HG03280 (cell line): ENCODE results near the gene RGPD6.
A peak's percentile ranks its signal among the peaks of the same experiment; 100 is the strongest.
"Not testable (repeated sequence)": the region's sequence is repeated elsewhere in the genome, so short reads cannot be mapped to it uniquely, and the experiment has no call there.

ENCODE experiments used
- ATAC-seq: cut with Tn5 transposase; IDR thresholded peaks from one replicate; pipeline ENCODE4 v1.9.1; 2021; ENCODE audit warnings: mild to moderate bottlenecking, moderate library complexity; ENCODE audit not compliant: unreplicated experiment

RGPD6 gene

DNA sequence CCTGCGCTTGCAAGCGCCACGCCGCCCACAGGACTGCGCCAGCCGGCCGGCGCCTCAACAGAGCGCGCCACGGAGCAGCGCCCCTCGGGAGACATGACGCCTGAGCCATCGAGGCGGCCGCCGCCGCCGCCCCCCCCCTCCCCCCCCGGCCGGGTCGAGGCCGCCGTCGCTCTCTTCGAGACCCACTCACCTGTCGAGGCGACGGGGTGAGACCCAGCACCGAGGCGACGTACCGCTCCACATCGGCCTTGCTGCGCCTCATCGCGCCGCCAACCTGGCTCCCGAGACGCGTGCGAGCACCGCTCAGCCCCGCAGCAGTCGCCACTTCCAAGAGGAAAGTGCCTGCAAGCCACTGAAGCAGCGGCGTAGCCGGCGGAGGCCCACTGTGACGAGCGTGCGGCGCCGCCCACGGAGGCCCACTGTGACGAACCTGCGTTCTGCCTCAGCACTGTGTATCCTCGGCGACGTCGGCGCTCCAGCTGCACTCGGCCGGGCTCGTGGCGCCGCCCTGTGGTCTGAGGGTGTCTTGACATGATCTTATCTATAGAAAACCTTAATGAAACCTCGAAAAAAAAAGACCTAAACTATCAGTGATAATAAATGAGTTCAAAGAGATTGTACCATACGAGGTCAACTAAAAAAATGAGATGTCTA, at the start of gene RGPD6:
TSS of gene RGPD6 (minus strand) at position 460 of the 654 bp plus-strand sequence. CDS start at position 262, 198 bp downstream.
- ATAC-seq: peak; percentile 98

DNA sequence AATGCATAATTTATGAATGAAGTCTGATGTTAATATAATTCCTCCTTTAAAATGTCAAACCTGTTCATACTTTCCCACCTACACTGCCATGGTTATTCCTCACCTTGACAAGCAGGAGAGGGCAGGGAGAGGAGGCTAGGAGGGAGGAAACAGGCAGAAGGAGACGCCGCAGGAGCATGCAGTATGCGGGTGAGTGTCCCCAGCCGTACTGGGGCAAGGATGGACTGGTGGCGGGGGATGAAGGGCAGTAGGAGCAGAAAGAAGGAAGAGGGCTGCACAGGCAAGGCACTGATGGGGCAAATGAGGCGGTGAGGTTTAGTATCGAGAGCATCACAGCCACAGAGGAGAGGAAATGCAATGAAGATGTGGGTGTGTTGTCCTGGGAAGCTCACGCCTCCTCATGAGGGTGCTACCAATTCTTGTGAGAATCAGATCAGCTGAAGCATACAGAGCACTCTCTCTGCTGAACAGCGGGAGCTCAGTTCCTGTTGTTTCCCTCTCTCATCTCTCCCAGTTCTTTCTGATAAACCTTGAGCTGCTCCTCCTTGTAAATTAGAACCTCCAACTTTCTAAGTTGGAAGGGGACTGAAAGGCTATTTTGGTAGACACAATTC, 42.4 kb upstream of the RGPD6 start:
- ATAC-seq: not testable (repeated sequence)

DNA sequence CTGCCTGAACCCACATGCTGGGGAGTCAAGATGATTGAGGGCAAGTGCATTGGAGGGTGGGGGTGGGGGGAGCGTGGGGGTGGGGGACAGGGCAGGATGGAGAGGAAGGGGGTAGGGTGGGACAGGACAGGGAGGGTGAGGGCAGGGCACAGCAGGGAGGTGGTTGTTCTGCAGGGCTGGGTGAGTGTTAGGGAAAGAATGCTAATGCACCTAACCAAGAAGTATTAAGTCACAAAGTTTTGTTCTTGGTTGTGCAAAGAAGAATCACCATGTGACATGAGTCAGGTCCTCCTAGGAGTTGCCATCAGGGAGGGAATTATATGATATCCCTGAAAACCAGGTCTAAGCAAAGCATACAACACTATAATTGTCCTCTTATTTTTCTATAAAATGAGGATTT, 36.9 kb upstream of the RGPD6 start:
- not testable (repeated sequence) for ATAC-seq

DNA sequence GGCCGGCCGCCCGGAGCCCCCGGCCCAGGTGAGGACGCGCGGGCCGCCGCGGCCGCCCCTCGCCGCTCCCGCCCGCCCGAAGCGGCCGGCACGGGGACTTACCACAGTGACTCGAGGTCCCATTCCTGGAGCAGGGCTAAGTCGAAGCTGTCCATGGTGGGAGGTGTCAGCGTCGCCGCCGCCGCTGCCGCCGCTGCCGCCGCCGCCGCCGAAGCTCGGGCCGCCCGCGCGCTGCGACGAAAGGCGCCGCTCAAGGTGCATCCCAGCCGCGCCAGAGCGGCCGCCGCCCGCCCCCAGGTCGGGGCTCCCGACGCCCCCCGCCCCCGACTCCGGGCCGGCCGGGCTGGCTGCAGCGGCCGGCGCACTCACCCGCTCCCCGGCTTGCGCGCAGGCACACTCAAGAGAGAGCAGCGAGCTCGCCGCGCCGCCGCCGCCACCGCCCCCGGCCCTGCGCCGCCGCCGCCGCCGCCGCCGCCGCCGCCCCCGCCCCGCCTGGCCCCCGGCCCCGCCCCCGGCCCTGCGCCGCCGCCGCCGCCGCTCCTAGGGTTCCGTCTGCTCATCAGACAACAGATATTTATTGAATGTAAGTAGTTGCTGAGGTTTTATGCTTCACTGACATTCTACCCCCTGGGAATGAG, 33.7 kb upstream of the RGPD6 start:
- ATAC-seq: not testable (repeated sequence)

DNA sequence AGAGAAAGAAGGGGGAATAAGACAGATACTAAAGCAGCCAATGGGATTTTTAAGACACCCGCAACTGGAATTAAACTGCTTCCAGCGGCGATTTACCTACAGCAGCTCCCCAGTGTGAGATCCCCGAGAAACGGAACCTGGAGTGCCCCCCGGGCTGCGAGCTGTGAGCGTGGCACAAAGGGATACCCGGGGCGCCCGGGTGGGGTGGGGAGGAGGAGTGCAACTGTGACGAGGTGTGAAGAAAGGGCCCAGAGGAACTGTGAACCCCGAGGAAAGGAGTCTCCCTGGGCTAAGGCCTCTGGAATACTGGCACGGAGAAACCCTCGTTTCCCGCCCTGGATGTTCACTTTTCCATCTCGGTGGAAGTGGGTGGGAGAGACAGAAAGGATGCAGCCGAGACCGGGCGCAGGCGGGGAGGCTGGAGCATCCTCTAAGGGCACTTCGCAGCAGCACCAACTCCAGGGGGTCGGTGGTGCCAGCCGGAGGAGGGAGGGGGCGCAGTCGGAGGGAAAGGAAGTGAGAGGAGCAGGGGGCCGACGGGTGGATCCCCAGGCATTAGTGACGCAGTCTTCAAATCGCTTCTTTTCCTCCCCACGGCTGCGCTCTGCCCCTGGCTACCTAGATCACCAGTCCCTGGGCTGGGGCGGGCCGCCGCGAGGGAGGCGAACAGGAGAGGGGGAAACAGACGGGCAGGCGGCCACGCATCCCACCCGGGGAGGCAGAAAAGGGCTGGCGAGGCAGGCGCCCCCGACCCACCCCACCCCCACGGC, 33.0 kb upstream of the RGPD6 start:
- not testable (repeated sequence) for ATAC-seq

DNA sequence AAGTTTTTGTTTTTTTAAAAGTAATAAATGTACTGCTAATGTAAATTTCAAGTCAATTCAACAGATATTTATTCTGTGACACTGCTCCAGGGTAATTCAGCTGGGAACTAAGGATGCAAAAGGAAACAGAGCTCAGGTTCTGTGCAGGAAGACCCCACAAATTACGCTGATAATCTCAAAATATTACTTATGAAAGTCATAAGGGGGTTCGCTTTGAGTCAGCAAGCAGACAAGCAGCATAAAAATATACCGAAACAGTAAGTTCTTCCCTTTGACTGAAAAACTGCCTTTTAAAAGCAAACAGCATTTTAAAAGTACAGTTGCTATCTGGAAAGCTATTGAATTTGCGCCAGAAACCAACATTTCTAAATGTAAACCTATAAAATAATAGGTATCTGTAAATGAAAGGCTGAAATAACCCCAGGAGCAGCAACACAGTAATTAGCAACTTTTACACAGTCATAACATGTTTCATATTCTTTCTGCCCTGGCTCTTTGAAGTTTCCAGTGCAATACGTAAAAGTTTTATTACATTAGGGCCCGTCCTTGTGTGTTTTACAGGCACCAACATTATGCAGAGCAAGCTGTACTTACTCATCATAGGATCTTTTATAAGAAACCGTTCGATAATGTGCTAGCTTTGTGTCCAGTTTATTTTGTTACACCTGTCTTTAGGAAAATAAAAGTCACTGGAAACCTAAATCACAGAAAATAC, 31.9 kb upstream of the RGPD6 start:
- ATAC-seq: not testable (repeated sequence)

DNA sequence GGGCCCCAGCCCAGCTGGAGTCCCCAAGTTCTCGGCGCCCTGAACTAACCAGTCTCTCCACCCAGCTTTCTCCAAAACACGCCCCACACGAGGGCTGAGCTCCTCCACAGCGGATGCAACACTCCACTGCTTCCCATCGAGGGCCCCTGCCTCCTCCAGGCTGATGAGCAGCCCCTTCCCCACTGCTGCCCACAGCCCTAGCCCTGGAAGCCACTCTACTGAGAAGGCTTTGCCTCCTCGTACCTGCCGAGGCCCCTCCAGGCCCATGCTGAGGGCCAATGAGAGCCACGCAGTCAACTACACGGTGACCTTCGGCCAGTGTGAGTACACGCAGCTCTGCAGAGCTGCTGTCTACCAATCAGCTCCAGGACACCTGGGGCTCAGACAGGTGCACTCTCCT, 28.0 kb upstream of the RGPD6 start:
- not testable (repeated sequence) for ATAC-seq

DNA sequence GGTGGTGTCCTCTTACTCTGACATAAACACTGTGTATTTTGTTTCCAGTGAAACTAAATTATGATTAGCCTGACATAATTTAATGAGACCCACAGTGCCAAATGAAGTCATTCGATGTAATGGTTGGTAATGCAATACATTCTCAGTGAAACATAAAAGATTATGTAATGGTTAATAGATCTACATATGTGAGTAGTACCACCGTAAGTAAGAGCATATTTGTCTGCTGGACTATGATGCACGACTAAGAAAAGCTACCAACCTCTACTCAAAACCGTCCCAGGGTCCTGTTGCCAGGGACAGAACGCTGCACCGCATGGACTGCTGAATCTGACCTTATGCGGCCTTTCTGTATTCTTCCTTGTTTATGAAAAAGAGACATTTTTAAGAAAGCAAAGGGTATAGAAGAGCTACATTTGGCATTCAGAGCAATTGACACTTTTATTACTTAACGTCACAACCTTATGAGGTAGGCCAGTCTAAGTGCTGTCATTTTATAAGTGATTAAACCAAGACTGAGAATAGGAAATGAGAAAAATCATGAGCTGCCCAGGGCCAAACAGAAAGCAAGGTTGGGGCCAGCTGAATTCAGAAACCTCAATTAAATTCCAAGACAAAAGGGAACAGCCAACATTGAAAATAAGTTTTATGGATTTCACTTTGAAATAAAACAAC, 27.0 kb upstream of the RGPD6 start:
- not testable (repeated sequence) for ATAC-seq

DNA sequence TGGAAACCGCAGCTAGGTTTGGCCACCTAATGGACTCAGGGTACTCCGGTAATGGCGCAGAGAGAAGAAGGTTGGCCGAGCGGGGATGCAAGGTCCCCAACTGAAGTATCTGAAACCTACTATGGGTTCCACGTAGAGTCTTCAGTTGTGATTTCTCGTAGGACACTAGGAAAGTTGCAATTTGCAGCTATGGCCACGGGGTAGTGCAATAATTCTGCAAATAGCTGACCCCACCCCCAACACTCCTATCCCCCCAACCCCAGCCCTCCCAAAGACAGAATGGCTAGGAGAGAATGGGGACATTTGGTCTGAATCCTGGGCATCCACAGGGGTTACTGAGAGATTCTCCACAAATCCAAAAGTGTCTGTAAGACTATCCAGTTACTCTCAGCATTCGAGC, 25.1 kb upstream of the RGPD6 start:
- ATAC-seq: not testable (repeated sequence)

DNA sequence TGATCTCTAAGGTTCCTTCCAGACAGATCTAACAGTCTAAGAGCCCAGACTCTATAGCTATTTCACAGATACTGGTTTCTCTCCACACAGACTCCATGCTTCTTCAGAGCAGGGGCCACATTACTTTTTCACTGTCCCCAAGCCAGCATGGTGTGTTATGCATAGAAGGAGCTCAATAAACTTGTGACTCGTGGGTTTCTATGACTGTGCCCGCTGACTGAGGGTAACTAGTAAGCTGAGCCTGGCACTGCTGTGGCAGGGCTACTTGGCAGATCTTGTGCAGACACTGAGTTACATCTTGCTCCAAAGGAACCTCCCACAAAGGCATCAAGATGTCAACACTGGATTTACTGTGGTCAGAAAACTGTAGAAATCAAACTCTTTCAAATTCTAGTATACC, 15.0 kb upstream of the RGPD6 start:
- not testable (repeated sequence) for ATAC-seq

DNA sequence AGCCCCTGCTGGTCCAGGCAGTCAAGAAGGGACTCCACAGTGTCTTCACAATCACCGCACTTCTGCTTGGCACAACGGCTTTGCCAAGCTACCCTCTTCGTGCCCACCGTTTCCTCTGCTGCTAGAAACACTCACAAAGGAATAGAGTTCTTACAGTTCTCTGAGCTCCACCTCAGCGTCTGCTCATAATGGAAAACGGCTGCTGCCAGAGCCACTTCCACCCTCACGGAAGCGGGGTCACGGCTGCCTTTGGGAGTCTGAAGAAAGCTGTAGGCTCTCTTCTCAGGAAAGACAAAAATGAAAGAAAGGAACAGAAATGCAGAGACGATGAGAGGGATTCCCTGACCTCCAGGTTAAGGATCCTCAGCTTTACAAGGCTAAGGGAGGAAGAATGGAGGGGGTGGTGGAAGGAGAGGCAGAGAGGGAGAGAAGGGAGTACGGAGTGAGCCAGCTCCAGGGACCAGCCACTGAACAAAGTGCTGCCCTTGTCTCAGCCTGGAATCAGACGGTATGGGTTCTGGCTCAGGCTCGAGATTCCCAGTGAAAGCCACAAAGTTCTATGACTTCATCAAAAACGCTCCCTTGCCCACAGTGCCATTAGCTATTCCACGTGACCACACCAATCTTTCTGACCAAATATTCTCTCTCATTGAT, 12.8 kb upstream of the RGPD6 start:
- ATAC-seq: not testable (repeated sequence)

DNA sequence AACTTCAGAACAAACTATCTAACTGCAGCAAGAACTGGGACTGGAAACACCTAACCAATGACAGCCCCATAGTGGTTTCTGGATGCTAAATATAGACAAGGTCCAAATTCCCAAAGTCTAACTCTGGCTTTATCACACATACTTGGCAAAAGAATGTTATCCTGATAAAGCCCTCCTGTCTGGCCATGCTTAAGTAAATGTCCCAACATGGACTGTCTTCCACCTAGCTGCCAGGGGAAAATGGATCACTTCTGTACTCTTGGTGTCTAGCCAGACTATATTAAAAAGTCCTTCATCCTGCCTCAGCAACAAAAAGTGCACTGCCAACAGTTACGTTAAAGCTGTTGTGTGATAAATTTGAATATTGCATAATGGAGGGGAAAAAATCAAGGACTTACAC, 11.5 kb upstream of the RGPD6 start:
- not testable (repeated sequence) for ATAC-seq

DNA sequence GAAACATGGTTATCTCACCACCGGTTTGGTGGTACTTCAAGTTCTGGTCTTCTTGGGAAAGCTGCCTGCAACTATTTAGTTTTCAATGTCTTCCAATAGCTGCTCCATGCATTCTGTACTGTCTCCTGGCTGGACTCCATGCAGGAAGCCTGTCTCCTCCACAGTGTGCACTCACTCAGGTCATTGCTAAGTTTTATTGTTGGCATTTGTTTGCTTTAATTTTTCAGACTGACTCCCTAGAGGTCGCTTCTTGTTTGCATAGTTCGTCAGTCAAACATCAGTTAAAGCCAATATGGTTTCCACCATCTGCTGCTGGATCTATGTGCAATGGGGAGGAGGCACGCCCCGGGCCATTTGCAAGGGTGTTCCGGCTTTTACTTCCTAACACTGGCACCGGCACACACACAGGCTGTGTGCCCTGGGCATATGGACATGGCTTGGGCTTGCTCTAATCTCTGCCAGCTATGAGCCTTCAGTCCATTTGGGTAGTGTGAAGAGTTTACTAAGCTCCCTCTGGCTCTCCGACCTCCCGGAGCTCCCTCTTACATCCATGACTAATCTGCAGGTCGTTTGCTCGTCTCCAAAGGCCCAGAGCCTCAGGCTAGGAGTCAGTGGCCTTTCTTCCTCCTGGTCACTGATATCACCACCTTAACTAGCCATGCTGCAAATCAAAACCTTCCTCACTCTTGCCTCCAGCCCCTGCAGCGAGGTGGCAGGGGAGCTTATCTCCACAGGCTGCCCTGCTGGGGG, 2.4 kb upstream of the RGPD6 start:
- ATAC-seq: not testable (repeated sequence)

DNA sequence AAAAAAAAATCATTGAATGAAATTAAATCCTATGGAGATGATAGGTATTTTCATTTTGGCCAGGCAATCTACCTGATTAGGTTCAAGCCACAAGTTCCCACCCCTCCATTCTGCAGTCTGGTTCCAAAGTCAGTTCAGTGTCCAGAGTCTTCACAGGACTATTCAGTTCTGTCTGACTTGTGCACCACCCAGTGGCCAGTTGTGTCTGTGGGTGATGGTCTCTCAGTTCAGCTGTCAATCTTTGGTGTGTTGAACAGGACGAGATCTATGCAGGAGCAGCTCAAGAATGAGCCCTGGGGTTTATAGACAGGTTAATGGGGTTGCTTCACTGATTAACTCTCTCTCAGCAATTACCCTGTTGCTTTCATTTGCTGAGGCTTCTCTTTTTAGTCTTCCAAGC, 1.4 kb upstream of the RGPD6 start:
- ATAC-seq: peak; percentile 51

DNA sequence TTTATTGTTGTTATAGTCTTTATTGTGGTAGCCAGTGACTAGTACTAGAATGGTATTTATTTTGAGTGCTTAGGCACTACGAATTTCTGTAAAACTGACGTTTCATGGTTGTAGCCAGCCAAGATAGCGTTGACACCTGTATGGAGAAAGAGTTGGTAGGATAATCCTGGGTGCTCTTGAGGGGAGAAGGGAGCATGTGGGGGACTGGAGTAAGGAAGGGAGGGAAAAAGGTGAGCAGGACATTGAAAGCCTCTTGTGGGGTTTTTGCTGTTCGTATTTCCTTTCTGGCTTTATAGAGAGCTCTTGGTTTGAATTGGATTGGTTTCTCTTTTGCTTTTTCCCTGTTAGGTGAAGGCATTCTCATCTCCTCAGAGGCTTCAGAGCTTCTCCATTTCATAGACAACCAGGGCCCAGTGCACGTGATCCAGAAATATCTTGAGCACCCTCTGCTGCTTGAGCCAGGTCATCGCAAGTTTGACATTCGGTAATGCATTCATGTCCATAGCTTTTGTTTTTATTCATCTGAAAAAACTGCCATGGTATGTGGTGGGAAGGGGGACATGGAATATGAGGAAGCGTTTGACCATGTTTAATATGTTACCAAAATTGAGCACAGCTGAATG, 77.2 kb downstream of the RGPD6 start:
- ATAC-seq: peak; percentile 87

DNA sequence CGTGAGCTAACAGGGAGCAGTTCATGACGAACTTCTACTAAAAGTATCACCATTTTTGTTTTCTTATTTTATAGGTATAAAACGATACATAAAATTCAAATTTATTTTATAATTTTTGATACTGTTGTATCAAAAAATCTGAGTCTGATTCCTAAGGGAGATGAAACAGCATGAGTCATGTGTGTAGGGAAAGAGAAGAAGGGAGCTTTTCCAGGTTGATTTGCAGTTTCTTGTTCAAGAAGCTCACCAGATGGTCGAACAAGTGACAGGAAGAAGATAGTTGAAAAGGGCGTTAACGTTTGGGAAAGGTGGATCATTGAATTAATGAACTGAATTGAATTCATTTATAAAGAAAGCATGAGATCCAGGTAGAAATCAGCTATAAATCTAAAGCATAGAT, 81.0 kb downstream of the RGPD6 start:
- not testable (repeated sequence) for ATAC-seq

DNA sequence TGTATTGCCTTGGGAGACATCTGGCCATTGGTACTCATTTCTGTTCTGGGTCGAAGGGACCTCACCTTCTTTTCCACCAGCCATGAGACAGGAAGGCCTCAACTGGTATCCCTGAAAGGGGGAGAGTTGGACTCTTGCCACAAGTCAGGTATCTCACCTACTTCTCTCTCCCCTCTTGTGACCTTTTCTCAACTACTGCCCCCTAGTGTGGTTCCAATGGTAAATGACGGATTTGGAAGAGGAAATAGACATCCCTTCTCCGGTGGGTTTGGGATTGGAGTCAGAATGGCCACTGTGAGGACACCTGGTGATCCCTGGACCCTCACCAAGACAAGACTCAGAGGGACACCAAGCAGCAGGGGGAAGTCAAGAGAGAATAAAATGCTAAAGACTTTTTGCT, 82.5 kb downstream of the RGPD6 start:
- not testable (repeated sequence) for ATAC-seq

DNA sequence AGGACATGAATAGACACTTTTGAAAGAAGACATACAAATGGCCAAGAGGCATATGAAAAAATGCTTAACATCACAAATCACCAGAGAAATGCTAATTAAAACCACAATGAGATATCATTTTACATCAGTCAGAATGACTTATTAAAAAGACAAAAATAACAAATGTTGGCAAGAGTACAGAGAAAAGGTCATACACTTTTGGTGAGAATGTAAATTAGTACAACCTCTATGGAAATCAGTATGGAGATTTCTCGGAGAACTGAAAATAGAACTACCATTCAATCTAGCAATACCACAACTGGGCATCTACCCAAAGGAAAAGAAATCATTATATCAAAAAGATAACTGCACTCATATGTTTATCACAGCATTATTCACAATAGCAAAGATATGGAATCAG, 88.0 kb downstream of the RGPD6 start:
- ATAC-seq: not testable (repeated sequence)
